ENCODE measurements around the gene ULBP2.

- no peak for TF ChIP-seq CTCF (conservative IDR thresholded peaks at IDR 0.05 in 1 of 2, IDR thresholded peaks at IDR 0.05 in 1 of 2; ENCODE audit: extremely low read depth in 1 of 2, insufficient read depth in 1 of 2, low read depth in 1 of 2, low read length in 2 of 2)
- TF ChIP-seq EZH2 (IDR thresholded peaks at IDR 0.05; ENCODE audit: borderline replicate concordance, low read length), result no peak
Measured at GRCh38 chr6:149962461-149963211, 20.8 kb downstream of the ULBP2 start.
